ENCODE measurements around the gene ATP2B1. TPM values are rescaled to one million over a fixed set of nuclear protein-coding genes. Genes with fewer than 3 reads are reported as not detected.
A peak's percentile ranks its signal among the peaks of the same experiment; 100 is the strongest.
"Not testable (repeated sequence)": the region's sequence is repeated elsewhere in the genome, so short reads cannot be mapped to it uniquely, and the experiment has no call there.

The ATP2B1 gene
- 10 to 100 TPM; 48.4 to 83.2 (median 60.2) TPM for total RNA-seq
- long read RNA-seq, donor 1, full-length matches to known transcripts: 3 of 46 reads
- long read RNA-seq, donor 1, partial matches to known transcripts: 37 of 46 reads
- long read RNA-seq, donor 1, other reads (novel, unspliced or antisense): 6 of 46 reads
- long read RNA-seq, donor 2, partial matches to known transcripts: 61 of 87 reads
- long read RNA-seq, donor 2, other reads (novel, unspliced or antisense): 26 of 87 reads

DNA sequence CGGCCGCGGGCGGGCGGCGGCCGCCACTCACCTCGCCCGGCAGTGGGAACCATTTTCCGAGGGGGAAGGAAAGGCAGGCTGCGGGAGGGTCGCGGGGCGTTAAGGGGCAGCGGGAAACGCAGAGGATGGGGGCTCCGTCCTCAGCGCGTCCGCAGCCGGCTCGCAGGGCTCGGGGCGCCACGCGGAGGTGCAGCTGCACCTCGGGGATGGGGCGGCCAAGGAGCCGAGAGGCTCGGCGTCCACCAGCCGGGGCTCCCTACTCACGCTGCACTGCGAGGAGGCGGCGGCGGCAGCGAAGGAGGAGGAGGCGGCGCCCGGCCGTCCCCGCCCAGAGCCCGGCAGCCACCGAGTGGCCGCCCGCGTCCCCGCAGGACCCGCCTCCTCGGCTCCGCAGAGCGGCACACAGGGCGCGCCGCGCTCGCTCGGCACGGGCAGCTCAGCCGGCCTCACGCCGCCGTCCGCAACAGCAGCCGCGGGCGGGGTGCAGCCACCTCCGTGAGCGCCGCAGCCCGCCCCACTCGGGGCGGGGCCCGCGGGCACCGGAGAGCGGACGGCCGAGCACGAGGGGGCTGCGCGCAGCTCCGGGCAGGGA, at the start of gene ATP2B1:
Gene ATP2B1 (minus strand): TSS at position 274 of the 592 bp plus-strand sequence. CDS start 52,952 bp downstream, outside the sequence.
- TF ChIP-seq, protein P1, sequence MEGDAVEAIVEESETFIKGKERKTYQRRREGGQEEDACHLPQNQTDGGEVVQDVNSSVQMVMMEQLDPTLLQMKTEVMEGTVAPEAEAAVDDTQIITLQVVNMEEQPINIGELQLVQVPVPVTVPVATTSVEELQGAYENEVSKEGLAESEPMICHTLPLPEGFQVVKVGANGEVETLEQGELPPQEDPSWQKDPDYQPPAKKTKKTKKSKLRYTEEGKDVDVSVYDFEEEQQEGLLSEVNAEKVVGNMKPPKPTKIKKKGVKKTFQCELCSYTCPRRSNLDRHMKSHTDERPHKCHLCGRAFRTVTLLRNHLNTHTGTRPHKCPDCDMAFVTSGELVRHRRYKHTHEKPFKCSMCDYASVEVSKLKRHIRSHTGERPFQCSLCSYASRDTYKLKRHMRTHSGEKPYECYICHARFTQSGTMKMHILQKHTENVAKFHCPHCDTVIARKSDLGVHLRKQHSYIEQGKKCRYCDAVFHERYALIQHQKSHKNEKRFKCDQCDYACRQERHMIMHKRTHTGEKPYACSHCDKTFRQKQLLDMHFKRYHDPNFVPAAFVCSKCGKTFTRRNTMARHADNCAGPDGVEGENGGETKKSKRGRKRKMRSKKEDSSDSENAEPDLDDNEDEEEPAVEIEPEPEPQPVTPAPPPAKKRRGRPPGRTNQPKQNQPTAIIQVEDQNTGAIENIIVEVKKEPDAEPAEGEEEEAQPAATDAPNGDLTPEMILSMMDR (IDR thresholded peaks at IDR 0.05): no peak
- peak; percentile 83 for ATAC-seq
- H3K36me3 ChIP-seq (ENCODE audit: low read depth): peaks cover 5% of the 10 kb centered on the region
- peak within 1 kb of the TSS; percentile 87 for H3K4me3 ChIP-seq
- peaks cover 11% of the 10 kb centered on the region for H3K4me1 ChIP-seq (ENCODE audit: low read depth)
- intact Hi-C loops (cut with DNase I, micrococcal nuclease): loop anchor here in 1 of 2 donors (10.0 kb wide), 1 partner anchor 256 kb away; no protein-coding TSS in a partner anchor
- no peaks in the 10 kb centered on the region for H3K9me3 ChIP-seq
- peak; percentile 90 to 94 (median 94) for DNase-seq

DNA sequence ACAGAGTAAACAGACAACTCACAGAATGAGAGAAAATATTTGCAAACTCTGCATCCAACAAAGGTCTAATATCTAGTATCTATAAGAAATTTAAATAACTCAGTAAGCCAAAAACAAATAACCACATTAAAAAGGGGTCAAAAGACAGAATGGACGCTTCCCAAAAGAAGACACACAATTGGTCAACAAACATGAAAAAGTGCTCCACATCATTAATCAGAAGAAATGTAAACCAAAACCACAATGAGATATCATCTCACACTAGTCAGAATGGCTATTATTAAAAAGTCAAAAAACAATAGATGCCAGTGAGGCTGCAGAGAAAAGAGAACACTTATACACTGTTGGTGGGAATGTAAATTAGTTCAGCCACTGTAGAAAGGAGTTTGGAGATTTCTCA, 49.3 kb upstream of the ATP2B1 start:
- ATAC-seq; H3K36me3 ChIP-seq (ENCODE audit: low read depth); H3K4me3 ChIP-seq; H3K9me3 ChIP-seq; DNase-seq; intact Hi-C loops (cut with DNase I, micrococcal nuclease); H3K4me1 ChIP-seq (ENCODE audit: low read depth): not testable (repeated sequence)

DNA sequence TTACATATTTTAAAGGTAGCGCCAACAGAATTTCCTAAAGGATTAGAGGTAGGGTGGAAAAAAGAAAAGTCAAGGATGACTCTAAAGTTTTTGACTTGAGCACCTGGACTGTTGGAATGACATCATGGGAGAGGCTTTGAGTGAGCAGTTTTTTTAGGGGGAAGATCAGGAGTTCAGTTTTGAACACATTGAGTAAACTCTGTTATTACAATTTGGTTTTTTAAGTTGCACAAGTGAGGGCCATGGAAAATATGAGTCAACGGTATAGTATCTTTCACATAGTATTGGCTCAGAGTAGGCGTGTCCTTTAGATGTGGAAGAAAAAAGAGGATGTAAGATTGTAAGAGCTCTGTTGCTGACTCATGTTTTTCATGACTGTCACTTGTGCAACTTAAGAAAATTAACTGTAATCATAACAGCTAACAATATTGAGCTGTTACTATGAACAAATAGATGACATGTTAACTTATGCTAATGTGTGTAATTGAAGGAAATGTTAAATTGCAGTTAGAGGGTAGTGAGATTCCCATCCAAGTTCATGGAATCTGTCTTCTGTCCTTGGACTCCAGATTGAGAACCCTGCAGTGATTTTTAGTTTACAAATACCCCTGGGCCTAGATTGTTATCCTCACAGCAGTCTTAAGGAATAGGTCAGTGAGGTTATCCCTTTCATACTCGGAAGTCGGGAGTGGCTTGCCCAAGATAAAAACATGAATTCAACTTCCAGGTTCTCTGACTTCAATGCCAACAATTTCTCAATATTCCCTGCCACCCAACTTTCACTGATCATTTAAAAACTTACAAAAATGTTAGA, 48.2 kb upstream of the ATP2B1 start:
- no peaks in the 10 kb centered on the region for H3K9me3 ChIP-seq
- ATAC-seq (peak; percentile 92), DNase-seq (peak in 1 of 3 donors; percentile 37)
- H3K4me1 ChIP-seq (ENCODE audit: low read depth): no peaks in the 10 kb centered on the region
- no peak overlapping the region for H3K4me3 ChIP-seq
- no peaks in the 10 kb centered on the region for H3K36me3 ChIP-seq (ENCODE audit: low read depth)
- intact Hi-C loops (cut with DNase I, micrococcal nuclease): no loop called here
- TF ChIP-seq, protein P1 (IDR thresholded peaks at IDR 0.05): no peak

DNA sequence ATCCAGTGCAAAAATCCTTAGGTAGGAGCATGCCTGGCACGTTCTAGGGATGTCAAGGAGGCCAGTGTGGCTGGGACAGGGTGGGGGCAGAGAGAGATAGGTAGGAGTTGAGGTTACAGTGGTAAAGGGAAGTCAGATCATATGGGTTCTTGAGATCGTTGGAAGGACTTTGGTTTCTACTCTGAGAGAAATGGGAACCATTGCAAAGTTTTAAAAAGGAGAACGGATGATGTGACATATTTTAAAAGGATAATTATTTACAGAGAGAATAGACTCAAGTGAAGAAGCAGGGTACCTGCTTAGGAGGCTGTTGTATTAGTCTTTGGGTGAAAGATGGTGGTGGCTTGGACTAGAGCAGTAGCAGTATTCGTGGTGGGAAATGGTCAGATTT, 47.6 kb upstream of the ATP2B1 start:
- ATAC-seq (peak; percentile 26), DNase-seq (no peak)
- no peak overlapping the region for H3K4me3 ChIP-seq
- TF ChIP-seq, protein P1 (IDR thresholded peaks at IDR 0.05): no peak
- intact Hi-C loops (cut with DNase I, micrococcal nuclease): no loop called here
- no peaks in the 10 kb centered on the region for H3K36me3 ChIP-seq (ENCODE audit: low read depth)
- no peaks in the 10 kb centered on the region for H3K4me1 ChIP-seq (ENCODE audit: low read depth)
- H3K9me3 ChIP-seq: no peaks in the 10 kb centered on the region

DNA sequence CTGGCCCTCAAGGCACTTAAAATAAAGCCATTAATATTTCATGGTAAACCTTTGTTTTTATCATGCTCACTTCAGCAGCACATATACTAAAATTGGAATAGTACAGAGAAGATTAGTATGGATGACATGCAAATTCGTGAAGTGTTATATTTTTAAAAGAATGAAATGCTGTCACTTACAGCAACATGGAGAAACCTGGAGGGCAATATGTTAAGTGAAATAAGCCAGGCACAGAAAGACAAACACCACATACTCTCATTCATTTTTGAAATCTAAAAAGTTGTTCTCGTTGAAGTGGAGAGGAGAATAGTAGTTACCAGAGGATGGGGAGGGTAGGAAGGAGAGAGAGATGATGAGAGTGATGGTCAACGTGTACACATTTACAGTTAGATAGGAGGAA, 45.4 kb upstream of the ATP2B1 start:
- intact Hi-C loops (cut with DNase I, micrococcal nuclease): no loop called here
- Histone ChIP-seq H3K4me1 (ENCODE audit: low read depth) (no peaks in the 10 kb centered on the region), H3K9me3 (no peaks in the 10 kb centered on the region), H3K36me3 (ENCODE audit: low read depth) (no peaks in the 10 kb centered on the region), H3K4me3 (no peak overlapping the region)
- no peak for DNase-seq
- TF ChIP-seq, protein P1 (IDR thresholded peaks at IDR 0.05): no peak
- ATAC-seq: no peak

DNA sequence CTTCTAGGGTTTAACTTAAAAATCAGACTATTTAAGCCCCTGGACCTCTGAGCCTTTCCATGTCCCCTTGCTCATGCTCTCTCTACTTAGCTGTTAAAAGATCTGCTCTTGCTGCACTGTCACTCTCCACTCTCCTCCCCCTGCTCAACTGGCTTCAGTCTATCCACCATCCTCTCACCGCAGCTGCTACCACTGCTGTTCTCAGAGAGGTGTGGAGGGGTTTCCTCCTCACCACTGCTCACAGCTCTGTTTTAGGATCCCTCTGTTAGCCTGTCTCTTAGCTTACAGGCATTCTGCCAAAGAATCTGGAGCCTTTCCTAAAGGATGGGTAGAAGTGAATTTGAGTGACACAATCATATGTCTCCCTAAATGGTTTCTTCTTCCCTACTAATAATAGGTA, 43.7 kb upstream of the ATP2B1 start:
- ATAC-seq (peak; percentile 46), DNase-seq (no peak)
- intact Hi-C loops (cut with DNase I, micrococcal nuclease): no loop called here

More for the DNA sequence above, 43.7 kb upstream of the ATP2B1 start:
- no peaks in the 10 kb centered on the region for H3K9me3 ChIP-seq
- H3K4me1 ChIP-seq (ENCODE audit: low read depth): no peaks in the 10 kb centered on the region
- TF ChIP-seq, protein P1 (IDR thresholded peaks at IDR 0.05): no peak
- H3K36me3 ChIP-seq (ENCODE audit: low read depth): no peaks in the 10 kb centered on the region
- no peak overlapping the region for H3K4me3 ChIP-seq
